GM12892 (cell line): ENCODE measurements around the gene JAK1.

Experiments
- POLR2A ChIP-seq: IDR thresholded peaks from 2 replicates; pipeline ENCODE4 v1.6.1; 2011; ENCODE audit warnings: low read depth, low read length, control low read depth
- POLR2AphosphoS5 ChIP-seq: IDR thresholded peaks from 2 replicates; pipeline ENCODE4 v1.6.1; 2011; ENCODE audit warnings: low read depth, low read length, control low read depth
- TAF1 ChIP-seq: IDR thresholded peaks from 2 replicates; pipeline ENCODE4 v1.6.1; 2011; ENCODE audit warnings: low read depth, mild to moderate bottlenecking, control low read depth, low read length, borderline replicate concordance

DNA sequence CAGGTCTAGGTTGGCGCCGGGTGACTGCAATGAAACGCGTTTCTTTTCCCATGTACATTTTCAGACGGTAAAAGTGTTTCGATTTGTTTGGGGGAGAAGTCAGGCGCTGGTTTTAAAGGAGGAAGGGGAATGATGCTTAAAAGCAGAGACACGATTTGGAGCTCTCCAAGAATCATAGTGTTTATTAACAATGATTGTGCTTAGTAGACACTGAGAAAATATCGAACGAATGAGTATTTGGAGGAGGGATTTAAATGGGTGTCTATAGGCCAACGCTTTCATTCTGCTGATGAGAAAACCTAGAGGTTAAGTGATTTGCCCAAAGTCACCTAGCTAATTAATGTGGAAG lies 36.9 kb upstream of the JAK1 start:
- TF ChIP-seq POLR2AphosphoS5 (no peak), POLR2A (no peak), TAF1 (no peak)
